ENCODE results near the gene MTG1.

The MTG1 gene

DNA sequence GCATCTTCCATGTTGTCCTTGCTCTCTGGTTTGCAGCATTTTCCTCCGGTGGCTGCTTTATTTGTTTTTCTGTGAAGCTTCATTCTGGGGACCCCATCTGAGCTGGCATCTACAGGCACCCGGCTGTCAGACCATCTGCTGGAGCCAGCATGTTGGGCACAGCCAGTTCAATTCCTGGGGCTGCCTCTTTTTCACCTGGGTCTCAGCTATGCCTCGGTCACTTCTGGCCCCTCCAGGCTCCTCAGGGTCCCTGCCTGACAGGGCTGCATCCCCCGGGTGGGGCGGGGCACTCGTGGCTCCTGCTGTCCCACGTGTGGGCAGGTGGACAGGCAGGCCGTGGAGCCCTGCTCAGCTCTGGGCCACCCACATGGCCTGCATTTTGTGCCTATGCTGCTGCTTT, 67.9 kb downstream of the MTG1 start:
- Histone ChIP-seq H3K4me3 (ENCODE audit: low read depth, low read length, poor library complexity, severe bottlenecking) (no peak overlapping the region), H3K9me2 (ENCODE audit: low read depth, low read length) (no peaks in the 10 kb centered on the region), H3K4me1 (ENCODE audit: insufficient read depth, low read length, severe bottlenecking) (no peaks in the 10 kb centered on the region), H3K9ac (ENCODE audit: low read length) (no peak overlapping the region), H3F3A (ENCODE audit: insufficient read depth, low read length) (no peaks in the 10 kb centered on the region), H4K20me1 (ENCODE audit: insufficient read depth, low read length) (no peaks in the 10 kb centered on the region), H3K27ac (ENCODE audit: low read depth, low read length, poor library complexity, severe bottlenecking) (no peak overlapping the region), H3K9me3 (ENCODE audit: low read length) (no peaks in the 10 kb centered on the region), H3K4me2 (ENCODE audit: low read length) (no peak overlapping the region), H3K27me3 (ENCODE audit: insufficient read depth, low read length) (no peaks in the 10 kb centered on the region), H3K36me3 (ENCODE audit: insufficient read depth, low read length) (peaks cover 3% of the 10 kb centered on the region; the same call in 1 of the 2 replicates), H2AFZ (ENCODE audit: low read length) (no peak overlapping the region), H3K79me2 (ENCODE audit: insufficient read depth, low read length) (no peaks in the 10 kb centered on the region)
- TF ChIP-seq EZH2 (IDR thresholded peaks at IDR 0.05; ENCODE audit: borderline replicate concordance, low read length) = no peak
- TF ChIP-seq, protein P1, sequence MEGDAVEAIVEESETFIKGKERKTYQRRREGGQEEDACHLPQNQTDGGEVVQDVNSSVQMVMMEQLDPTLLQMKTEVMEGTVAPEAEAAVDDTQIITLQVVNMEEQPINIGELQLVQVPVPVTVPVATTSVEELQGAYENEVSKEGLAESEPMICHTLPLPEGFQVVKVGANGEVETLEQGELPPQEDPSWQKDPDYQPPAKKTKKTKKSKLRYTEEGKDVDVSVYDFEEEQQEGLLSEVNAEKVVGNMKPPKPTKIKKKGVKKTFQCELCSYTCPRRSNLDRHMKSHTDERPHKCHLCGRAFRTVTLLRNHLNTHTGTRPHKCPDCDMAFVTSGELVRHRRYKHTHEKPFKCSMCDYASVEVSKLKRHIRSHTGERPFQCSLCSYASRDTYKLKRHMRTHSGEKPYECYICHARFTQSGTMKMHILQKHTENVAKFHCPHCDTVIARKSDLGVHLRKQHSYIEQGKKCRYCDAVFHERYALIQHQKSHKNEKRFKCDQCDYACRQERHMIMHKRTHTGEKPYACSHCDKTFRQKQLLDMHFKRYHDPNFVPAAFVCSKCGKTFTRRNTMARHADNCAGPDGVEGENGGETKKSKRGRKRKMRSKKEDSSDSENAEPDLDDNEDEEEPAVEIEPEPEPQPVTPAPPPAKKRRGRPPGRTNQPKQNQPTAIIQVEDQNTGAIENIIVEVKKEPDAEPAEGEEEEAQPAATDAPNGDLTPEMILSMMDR (IDR thresholded peaks at IDR 0.05; ENCODE audit: low read length) = no peak

DNA sequence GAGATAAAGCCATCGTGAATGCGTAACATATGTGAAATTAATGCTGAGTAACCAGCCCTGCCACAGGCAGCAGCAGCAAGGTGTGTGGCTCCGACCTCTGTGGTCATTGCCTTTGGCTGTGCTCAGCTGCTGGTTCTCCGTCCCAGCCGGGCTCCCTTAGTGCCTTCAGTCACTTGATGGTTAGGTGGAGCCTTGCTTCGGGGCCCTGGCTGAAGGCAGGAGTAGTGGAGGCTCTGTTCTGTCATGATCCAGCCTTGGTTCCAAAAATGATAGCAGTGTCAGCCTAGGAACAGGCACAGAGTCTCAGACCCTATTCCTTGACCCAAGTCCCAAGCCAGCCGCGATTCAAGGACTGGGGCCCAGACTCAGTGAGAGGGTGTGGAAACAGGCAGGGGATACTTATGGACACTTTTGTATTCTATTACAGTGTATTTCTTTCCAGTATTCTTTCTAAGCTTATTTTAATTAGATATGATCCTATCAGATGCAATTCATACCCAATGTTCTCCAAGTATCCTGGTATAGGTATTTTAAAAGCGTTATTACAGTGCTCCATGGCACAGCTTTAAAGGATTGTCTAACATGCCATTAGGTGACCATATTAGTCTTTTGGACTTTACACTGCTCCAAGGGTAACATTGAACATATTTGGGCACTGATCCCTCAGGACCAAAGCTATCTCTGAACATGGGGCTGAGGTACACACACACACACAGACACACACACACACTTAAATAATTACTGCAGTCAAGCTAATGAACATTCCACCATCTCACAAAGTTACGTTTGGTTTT, 68.8 kb downstream of the MTG1 start:
- Histone ChIP-seq H3K4me2 (ENCODE audit: low read length) (no peak overlapping the region), H3K36me3 (ENCODE audit: insufficient read depth, low read length) (peaks cover 11% of the 10 kb centered on the region), H3K27me3 (ENCODE audit: insufficient read depth, low read length) (no peaks in the 10 kb centered on the region), H3K79me2 (ENCODE audit: insufficient read depth, low read length) (no peaks in the 10 kb centered on the region), H3K4me1 (ENCODE audit: insufficient read depth, low read length, severe bottlenecking) (no peaks in the 10 kb centered on the region), H3K9me2 (ENCODE audit: low read depth, low read length) (no peaks in the 10 kb centered on the region), H3K9me3 (ENCODE audit: low read length) (no peaks in the 10 kb centered on the region), H2AFZ (ENCODE audit: low read length) (no peak overlapping the region), H3F3A (ENCODE audit: insufficient read depth, low read length) (no peaks in the 10 kb centered on the region), H3K27ac (ENCODE audit: low read depth, low read length, poor library complexity, severe bottlenecking) (no peak overlapping the region), H3K9ac (ENCODE audit: low read length) (no peak overlapping the region), H3K4me3 (ENCODE audit: low read depth, low read length, poor library complexity, severe bottlenecking) (no peak overlapping the region), H4K20me1 (ENCODE audit: insufficient read depth, low read length) (no peaks in the 10 kb centered on the region)
- no peak for TF ChIP-seq EZH2 (IDR thresholded peaks at IDR 0.05; ENCODE audit: borderline replicate concordance, low read length)
- TF ChIP-seq, protein P1 (IDR thresholded peaks at IDR 0.05; ENCODE audit: low read length) = no peak

DNA sequence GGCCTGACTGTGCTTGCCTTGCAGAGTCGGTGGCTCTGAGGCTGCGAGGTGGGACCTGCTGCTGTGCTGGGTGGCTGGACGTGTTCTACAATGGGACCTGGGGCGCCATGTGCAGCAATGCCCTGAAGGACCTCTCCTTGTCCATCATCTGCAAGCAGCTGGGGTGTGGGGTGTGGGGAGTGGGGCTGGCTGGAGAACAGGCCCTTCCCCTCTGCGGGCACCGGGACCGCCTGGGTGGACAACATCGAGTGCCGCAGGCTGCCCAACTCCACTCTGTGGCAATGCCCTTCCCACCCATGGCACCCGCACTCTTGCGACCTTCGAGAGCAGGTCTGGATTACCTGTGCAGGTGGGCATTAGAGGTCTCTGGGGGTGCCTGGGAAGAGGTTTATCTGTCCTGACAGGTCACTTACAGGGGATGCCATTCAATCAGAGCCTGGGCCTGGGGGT, 70.7 kb downstream of the MTG1 start:
- Histone ChIP-seq H3K27me3 (ENCODE audit: insufficient read depth, low read length) (no peaks in the 10 kb centered on the region), H3F3A (ENCODE audit: insufficient read depth, low read length) (no peaks in the 10 kb centered on the region), H3K36me3 (ENCODE audit: insufficient read depth, low read length) (peaks cover 18% of the 10 kb centered on the region), H3K9me3 (ENCODE audit: low read length) (no peaks in the 10 kb centered on the region), H3K79me2 (ENCODE audit: insufficient read depth, low read length) (no peaks in the 10 kb centered on the region), H3K4me1 (ENCODE audit: insufficient read depth, low read length, severe bottlenecking) (no peaks in the 10 kb centered on the region), H3K9ac (ENCODE audit: low read length) (no peak overlapping the region), H3K4me3 (ENCODE audit: low read depth, low read length, poor library complexity, severe bottlenecking) (no peak overlapping the region), H3K9me2 (ENCODE audit: low read depth, low read length) (no peaks in the 10 kb centered on the region), H3K4me2 (ENCODE audit: low read length) (no peak overlapping the region), H2AFZ (ENCODE audit: low read length) (no peak overlapping the region), H3K27ac (ENCODE audit: low read depth, low read length, poor library complexity, severe bottlenecking) (no peak overlapping the region), H4K20me1 (ENCODE audit: insufficient read depth, low read length) (no peaks in the 10 kb centered on the region)
- TF ChIP-seq, protein P1 (IDR thresholded peaks at IDR 0.05; ENCODE audit: low read length) = no peak
- no peak for TF ChIP-seq EZH2 (IDR thresholded peaks at IDR 0.05; ENCODE audit: borderline replicate concordance, low read length)
